HCT116 (cell line): ENCODE results near the gene ZC3H12A.

Source experiments
- EZH2phosphoT487 ChIP-seq: fragments of 200-600 bp; IDR thresholded peaks from 2 replicates; pipeline ENCODE4 v1.6.1; 2018; ENCODE audit warnings: antibody characterized with exemption, borderline replicate concordance
- JUND ChIP-seq: IDR thresholded peaks from 2 replicates; pipeline ENCODE4 v1.6.1; 2012
- ZNF274 ChIP-seq: fragments of 200-500 bp; sonication (Bioruptor generic); IDR thresholded peaks from 2 replicates; pipeline ENCODE4 v1.6.1; 2014; ENCODE audit warnings: mild to moderate bottlenecking, low read depth, low read length, inconsistent platforms
- TF ChIP-seq, protein P1 (sequence below), 3 experiments: fragments of 200-600 bp in 1 of 3; sonication (generic) in 1 of 3; IDR thresholded peaks in 2 of 3; conservative IDR thresholded peaks in 1 of 3; 2 replicates each; pipeline ENCODE4 v1.5.1; 2012 to 2017; ENCODE audit warnings: low read depth in 2 of 3, low read length in 2 of 3, antibody characterized with exemption in 1 of 3, borderline replicate concordance in 1 of 3, control low read depth in 1 of 3, mild to moderate bottlenecking in 1 of 3, mixed read lengths in 1 of 3, mixed run types in 1 of 3, moderate library complexity in 1 of 3; ENCODE audit not compliant: insufficient read depth in 1 of 3

DNA sequence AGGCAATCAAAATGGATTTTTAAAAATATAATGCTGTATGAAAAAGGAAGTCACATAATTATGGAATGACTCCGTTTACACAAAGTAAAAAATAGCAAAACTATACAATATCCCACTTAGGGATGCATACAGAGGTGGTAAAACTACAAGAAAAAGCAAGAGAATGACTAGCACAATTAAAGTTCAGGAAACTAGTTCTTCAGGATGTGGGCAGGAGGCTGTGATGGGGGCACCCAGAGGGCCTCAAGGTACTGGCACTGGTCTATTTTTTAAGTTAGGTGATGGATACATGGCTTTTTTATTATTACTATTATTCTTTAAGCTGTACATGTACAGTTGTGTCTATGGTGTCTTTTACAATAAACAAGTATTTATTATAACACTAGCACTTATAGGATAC lies 1.4 kb upstream of the ZC3H12A start:
- TF ChIP-seq, protein P1, sequence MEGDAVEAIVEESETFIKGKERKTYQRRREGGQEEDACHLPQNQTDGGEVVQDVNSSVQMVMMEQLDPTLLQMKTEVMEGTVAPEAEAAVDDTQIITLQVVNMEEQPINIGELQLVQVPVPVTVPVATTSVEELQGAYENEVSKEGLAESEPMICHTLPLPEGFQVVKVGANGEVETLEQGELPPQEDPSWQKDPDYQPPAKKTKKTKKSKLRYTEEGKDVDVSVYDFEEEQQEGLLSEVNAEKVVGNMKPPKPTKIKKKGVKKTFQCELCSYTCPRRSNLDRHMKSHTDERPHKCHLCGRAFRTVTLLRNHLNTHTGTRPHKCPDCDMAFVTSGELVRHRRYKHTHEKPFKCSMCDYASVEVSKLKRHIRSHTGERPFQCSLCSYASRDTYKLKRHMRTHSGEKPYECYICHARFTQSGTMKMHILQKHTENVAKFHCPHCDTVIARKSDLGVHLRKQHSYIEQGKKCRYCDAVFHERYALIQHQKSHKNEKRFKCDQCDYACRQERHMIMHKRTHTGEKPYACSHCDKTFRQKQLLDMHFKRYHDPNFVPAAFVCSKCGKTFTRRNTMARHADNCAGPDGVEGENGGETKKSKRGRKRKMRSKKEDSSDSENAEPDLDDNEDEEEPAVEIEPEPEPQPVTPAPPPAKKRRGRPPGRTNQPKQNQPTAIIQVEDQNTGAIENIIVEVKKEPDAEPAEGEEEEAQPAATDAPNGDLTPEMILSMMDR (IDR thresholded peaks at IDR 0.05 in 2 of 3, conservative IDR thresholded peaks at IDR 0.05 in 1 of 3; ENCODE audit: borderline replicate concordance in 1 of 3, insufficient read depth in 1 of 3, low read depth in 2 of 3, low read length in 2 of 3), result no peak
- TF ChIP-seq ZNF274 (no peak), EZH2phosphoT487 (no peak), JUND (no peak)
